HCT116 (cell line): ENCODE data around the gene BLCAP. TPM values are rescaled to one million over a fixed set of nuclear protein-coding genes. Genes with fewer than 3 reads are reported as not detected.
"Not testable (repeated sequence)": the region's sequence is repeated elsewhere in the genome, so short reads cannot be mapped to it uniquely, and the experiment has no call there.

Experiments used
- ATAC-seq: fragments of 200-7000 bp; cut with Tn5 transposase; 2 replicates; pipeline ENCODE4 v1.9.1; 2020; ENCODE audit warnings: mild to moderate bottlenecking, moderate library complexity
- BruUV-seq: library from RNA; stranded (reverse); fragments of 400-500 nt; replicated peaks from 2 replicates; lab custom pipeline; 2021; lab: Mats Ljungman, UMichigan
- CTCF ChIA-PET: fragments of 300-600 bp; sonication (Branson Sonifier 250); formaldehyde crosslinking; loops from one replicate; lab custom pipeline; 2021; ENCODE audit warnings: antibody characterized with exemption; lab: Charles Lee
- POLR2A ChIA-PET: fragments of 300-600, 350-600 bp; sonication (Branson Sonifier 250); formaldehyde crosslinking; loops from one replicate; lab custom pipeline; 2021; ENCODE audit warnings: antibody characterized with exemption; lab: Charles Lee
- RAD21 ChIA-PET, 2 experiments: fragments of 300-600 bp; sonication (Branson Sonifier 250); formaldehyde crosslinking; loops; one replicate each; lab custom pipeline; 2023; ENCODE audit warnings: low total read pairs in 2 of 2; ENCODE audit not compliant: uncharacterized antibody in 2 of 2, unreplicated experiment in 2 of 2, low non-redundant PET in 1 of 2; lab: Charles Lee
- DNase-seq: peaks from one replicate; pipeline ENCODE4 v3.0.0-alpha.2; 2010; ENCODE audit warnings: low read depth, low spot score
- H2AFZ ChIP-seq: fragments of 200-600 bp; shearing (Covaris generic), sonication (generic); 2 replicates; pipeline ENCODE4 v1.6.1; 2017; ENCODE audit warnings: low read depth, mixed run types, mixed read lengths, antibody characterized with exemption, low read length; ENCODE audit not compliant: poor library complexity, severe bottlenecking
- H3K27ac ChIP-seq: 2 replicates; pipeline ENCODE4 v1.5.1; 2012; ENCODE audit warnings: low read depth, low read length
- H3K27me3 ChIP-seq: fragments of 200-600 bp; sonication (generic); 2 replicates; pipeline ENCODE4 v1.6.1; 2016; ENCODE audit warnings: mixed run types, low read length, mixed read lengths; ENCODE audit not compliant: insufficient read depth
- H3K36me3 ChIP-seq, 2 experiments: fragments of 200-500 bp in 1 of 2; fragments of 200-600 bp in 1 of 2; sonication (Bioruptor generic) in 1 of 2; sonication (generic) in 1 of 2; 2 replicates each; pipeline versions ENCODE4 v1.5.1 to v1.6.1; 2014 to 2016; ENCODE audit warnings: low read length in 2 of 2, inconsistent platforms in 1 of 2, mixed read lengths in 1 of 2, mixed run types in 1 of 2; ENCODE audit not compliant: insufficient read depth in 2 of 2, control insufficient read depth in 1 of 2
- H3K4me1 ChIP-seq, 2 experiments: fragments of 200-600 bp in 1 of 2; sonication (generic) in 1 of 2; 2 replicates each; pipeline versions ENCODE4 v1.5.1 to v1.6.1; 2012 to 2017; ENCODE audit warnings: low read length in 2 of 2, inconsistent platforms in 1 of 2, mild to moderate bottlenecking in 1 of 2, mixed read lengths in 1 of 2, mixed run types in 1 of 2, moderate library complexity in 1 of 2; ENCODE audit not compliant: insufficient read depth in 2 of 2, control insufficient read depth in 1 of 2
- H3K4me2 ChIP-seq: fragments of 200-600 bp; sonication (generic); 2 replicates; pipeline ENCODE4 v1.6.1; 2017; ENCODE audit warnings: mixed run types, low read length, mixed read lengths
- H3K4me3 ChIP-seq, 2 experiments: fragments of 200-600 bp in 1 of 2; sonication (generic) in 1 of 2; replicated peaks in 1 of 2; 2 replicates each; pipeline ENCODE4 v1.5.1; 2011 to 2016; ENCODE audit warnings: low read length in 2 of 2, control low read depth in 1 of 2, low read depth in 1 of 2, mild to moderate bottlenecking in 1 of 2, mixed read lengths in 1 of 2, mixed run types in 1 of 2
- H3K79me2 ChIP-seq: fragments of 200-600 bp; sonication (generic); 2 replicates; pipeline ENCODE4 v1.6.1; 2017; ENCODE audit warnings: mild to moderate bottlenecking, mixed run types, low read length, moderate library complexity, mixed read lengths; ENCODE audit not compliant: insufficient read depth
- H3K9ac ChIP-seq: fragments of 200-600 bp; sonication (generic); 2 replicates; pipeline ENCODE4 v1.6.1; 2016; ENCODE audit warnings: low read length, mixed read lengths
- H3K9me2 ChIP-seq: fragments of 200-600 bp; sonication (generic), shearing (Covaris generic); 2 replicates; pipeline ENCODE4 v1.6.1; 2017; ENCODE audit warnings: mixed run types, mild to moderate bottlenecking, moderate library complexity; ENCODE audit not compliant: insufficient read depth
- H3K9me3 ChIP-seq, 2 experiments: fragments of 200-500 bp in 1 of 2; fragments of 200-600 bp in 1 of 2; sonication (Bioruptor generic) in 1 of 2; sonication (generic) in 1 of 2; 2 replicates each; pipeline ENCODE4 v1.6.1; 2014 to 2017; ENCODE audit warnings: low read length in 2 of 2, mixed read lengths in 2 of 2, inconsistent platforms in 1 of 2, low read depth in 1 of 2, mild to moderate bottlenecking in 1 of 2, mixed run types in 1 of 2, moderate library complexity in 1 of 2; ENCODE audit not compliant: control insufficient read depth in 1 of 2, insufficient read depth in 1 of 2
- H4K20me1 ChIP-seq: fragments of 200-600 bp; sonication (generic), shearing (Covaris generic); 2 replicates; pipeline ENCODE4 v1.6.1; 2017; ENCODE audit warnings: mixed run types, mild to moderate bottlenecking, moderate library complexity; ENCODE audit not compliant: insufficient read depth
- CEBPB ChIP-seq: IDR thresholded peaks from 2 replicates; pipeline ENCODE4 v1.6.1; 2012; ENCODE audit warnings: low read depth
- EGR1 ChIP-seq: IDR thresholded peaks from 2 replicates; pipeline ENCODE4 v1.6.1; 2012; ENCODE audit warnings: low read depth
- EZH2 ChIP-seq: fragments of 200-600 bp; sonication (generic); IDR thresholded peaks from 2 replicates; pipeline ENCODE4 v1.6.1; 2017; ENCODE audit warnings: antibody characterized with exemption, mixed run types
- EZH2phosphoT487 ChIP-seq: fragments of 200-600 bp; IDR thresholded peaks from 2 replicates; pipeline ENCODE4 v1.6.1; 2018; ENCODE audit warnings: antibody characterized with exemption, borderline replicate concordance
- FOSL1 ChIP-seq: IDR thresholded peaks from 2 replicates; pipeline ENCODE4 v1.6.1; 2012; ENCODE audit warnings: low read depth
- POLR2AphosphoS5 ChIP-seq: IDR thresholded peaks from 2 replicates; pipeline ENCODE4 v1.6.1; 2011; ENCODE audit warnings: mild to moderate bottlenecking, low read depth, low read length, moderate library complexity
- RAD21 ChIP-seq: IDR thresholded peaks from 2 replicates; pipeline ENCODE4 v1.6.1; 2012; ENCODE audit warnings: low read depth, mild to moderate bottlenecking
- SIN3A ChIP-seq: IDR thresholded peaks from 2 replicates; pipeline ENCODE4 v1.6.1; 2012; ENCODE audit warnings: low read depth
- SP1 ChIP-seq: IDR thresholded peaks from 2 replicates; pipeline ENCODE4 v1.6.1; 2012; ENCODE audit warnings: low read depth
- YY1 ChIP-seq: IDR thresholded peaks from 2 replicates; pipeline ENCODE4 v1.6.1; 2011; ENCODE audit warnings: low read length, low read depth, moderate library complexity, mild to moderate bottlenecking; ENCODE audit not compliant: insufficient replicate concordance; ENCODE audit errors: extremely low read depth
- ZFX ChIP-seq: fragments of 450-650 bp; IDR thresholded peaks from 2 replicates; pipeline ENCODE4 v1.6.1; 2017
- intact Hi-C: fragments of 100-400 bp; cut with micrococcal nuclease; formaldehyde crosslinking; loops from 2 replicates; pipeline ENCODE4 v1.10.0; 2022
- total RNA-seq: library from RNA; stranded (reverse); gene quantifications from one replicate; pipeline ENCODE4 v1.2.1, GENCODE V29; 2021; ENCODE audit not compliant: unreplicated experiment
- TF ChIP-seq, protein P1 (sequence below): IDR thresholded peaks from 2 replicates; pipeline ENCODE4 v1.6.1; 2012; ENCODE audit warnings: low read depth
- TF ChIP-seq, protein P2 (sequence below): IDR thresholded peaks from 2 replicates; pipeline ENCODE4 v1.6.1; 2012

BLCAP gene
- total RNA-seq, 1 experiment from 2014 or later = 27.5 TPM

DNA sequence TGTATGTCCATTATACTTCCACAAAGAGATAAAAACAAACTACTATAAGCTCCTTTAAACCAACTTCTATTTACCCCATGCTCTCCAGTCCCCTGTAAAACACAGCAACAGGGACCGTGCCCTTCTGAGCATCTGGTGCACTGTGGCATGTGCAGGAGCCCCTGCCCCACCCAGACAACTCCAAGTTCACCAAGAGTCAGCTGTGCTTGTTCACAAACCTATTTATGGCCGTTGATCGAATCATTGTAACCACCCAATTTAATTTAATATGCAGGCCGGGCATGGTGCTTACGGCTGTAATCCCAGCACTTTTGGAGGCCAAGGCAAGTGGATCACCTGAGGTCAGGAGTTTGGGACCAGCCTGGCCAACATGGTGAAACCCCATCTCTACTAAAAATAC is 13.7 kb upstream of the BLCAP start:
- no peaks in the 10 kb centered on the region for H3K27me3 ChIP-seq
- no peaks in the 10 kb centered on the region for H4K20me1 ChIP-seq
- no peak overlapping the region for H3K9ac ChIP-seq
- no peaks in the 10 kb centered on the region for H3K9me3 ChIP-seq
- ATAC-seq = no peak
- ChIA-PET CTCF (interaction anchor here (1.0 to 1.1 kb wide), 2 partner anchors 9 to 349 kb away, joined by 3 read pairs; no protein-coding TSS in a partner anchor), RAD21 (no interaction called here), POLR2A (no interaction called here)
- no peak for DNase-seq
- TF ChIP-seq FOSL1 = no peak
- H3K9me2 ChIP-seq = no peaks in the 10 kb centered on the region
- no peak overlapping the region for H3K4me2 ChIP-seq
- intact Hi-C loops = no loop called here
- H3K36me3 ChIP-seq = no peaks in the 10 kb centered on the region
- H3K27ac ChIP-seq = no peak overlapping the region
- H2AFZ ChIP-seq = no peak overlapping the region
- no peak overlapping the region for H3K4me3 ChIP-seq
- H3K4me1 ChIP-seq = no peaks in the 10 kb centered on the region
- H3K79me2 ChIP-seq = no peaks in the 10 kb centered on the region
- BruUV-seq = no TSS peak

DNA sequence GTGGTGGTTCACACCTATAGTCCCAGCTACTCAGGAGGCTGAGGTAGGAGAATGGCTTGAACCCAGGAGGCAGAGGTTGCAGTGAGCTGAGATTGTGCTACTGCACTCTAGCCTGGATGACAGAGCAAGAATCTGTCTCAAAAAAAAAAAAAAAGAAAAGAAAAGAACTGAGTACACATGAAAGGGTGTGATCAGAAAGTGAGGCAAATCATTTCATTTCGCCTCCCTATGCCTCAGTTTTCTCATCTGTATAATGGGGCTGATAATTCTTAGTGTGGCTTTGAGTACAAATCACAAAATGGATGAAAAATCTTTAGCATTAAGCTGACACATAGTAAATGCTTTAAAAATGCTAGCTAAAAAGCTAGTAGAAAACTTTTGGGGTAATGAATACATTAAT is 13.2 kb upstream of the BLCAP start:
- RAD21 ChIA-PET, intact Hi-C loops, BruUV-seq, POLR2A ChIA-PET, H3K9me3 ChIP-seq, H3K36me3 ChIP-seq, H3K27me3 ChIP-seq, H4K20me1 ChIP-seq, H3K4me2 ChIP-seq, H3K27ac ChIP-seq, H3K4me1 ChIP-seq, H3K9ac ChIP-seq, H2AFZ ChIP-seq, ATAC-seq, H3K9me2 ChIP-seq, DNase-seq, H3K4me3 ChIP-seq, H3K79me2 ChIP-seq: not testable (repeated sequence)
- CTCF ChIA-PET = interaction anchor here (1.0 to 1.1 kb wide), 2 partner anchors 9 to 349 kb away, joined by 3 read pairs; no protein-coding TSS in a partner anchor

DNA sequence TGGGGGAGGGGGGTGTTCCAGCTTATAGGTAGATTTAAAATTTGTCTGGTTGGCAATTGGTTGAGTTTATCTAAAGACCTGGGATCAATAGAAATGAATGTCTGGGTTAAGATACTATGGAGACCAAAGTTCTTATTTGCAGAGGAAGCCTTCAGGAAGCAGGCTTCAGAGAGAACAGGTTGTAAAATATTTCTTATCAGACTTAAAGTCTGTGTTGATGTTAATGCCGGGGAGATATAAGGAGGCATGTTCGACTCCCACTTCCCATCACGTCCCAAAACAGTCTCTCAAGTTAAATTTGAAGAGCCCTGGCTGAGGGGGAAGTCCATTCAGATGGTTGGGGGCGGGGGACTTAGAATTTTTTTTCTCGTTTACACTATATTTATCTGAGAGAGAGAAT is 12.3 kb upstream of the BLCAP start:
- H3K36me3 ChIP-seq = no peaks in the 10 kb centered on the region
- H3K79me2 ChIP-seq = no peaks in the 10 kb centered on the region
- H2AFZ ChIP-seq = no peak overlapping the region
- no peak for ATAC-seq
- no TSS peak for BruUV-seq
- ChIA-PET POLR2A (no interaction called here), CTCF (no interaction called here), RAD21 (no interaction called here)
- intact Hi-C loops = no loop called here
- DNase-seq = no peak
- H3K4me3 ChIP-seq = no peak overlapping the region
- H3K4me1 ChIP-seq = no peaks in the 10 kb centered on the region
- no peaks in the 10 kb centered on the region for H3K9me3 ChIP-seq
- no peak overlapping the region for H3K9ac ChIP-seq
- no peaks in the 10 kb centered on the region for H3K9me2 ChIP-seq
- no peak overlapping the region for H3K4me2 ChIP-seq
- H3K27ac ChIP-seq = no peak overlapping the region
- H3K27me3 ChIP-seq = no peaks in the 10 kb centered on the region
- H4K20me1 ChIP-seq = no peaks in the 10 kb centered on the region
- TF ChIP-seq CEBPB (no peak), EZH2 (no peak), EGR1 (no peak), YY1 (no peak), RAD21 (no peak), SP1 (no peak), EZH2phosphoT487 (no peak), POLR2AphosphoS5 (no peak), SIN3A (no peak), ZFX (no peak)
- TF ChIP-seq, protein P1, sequence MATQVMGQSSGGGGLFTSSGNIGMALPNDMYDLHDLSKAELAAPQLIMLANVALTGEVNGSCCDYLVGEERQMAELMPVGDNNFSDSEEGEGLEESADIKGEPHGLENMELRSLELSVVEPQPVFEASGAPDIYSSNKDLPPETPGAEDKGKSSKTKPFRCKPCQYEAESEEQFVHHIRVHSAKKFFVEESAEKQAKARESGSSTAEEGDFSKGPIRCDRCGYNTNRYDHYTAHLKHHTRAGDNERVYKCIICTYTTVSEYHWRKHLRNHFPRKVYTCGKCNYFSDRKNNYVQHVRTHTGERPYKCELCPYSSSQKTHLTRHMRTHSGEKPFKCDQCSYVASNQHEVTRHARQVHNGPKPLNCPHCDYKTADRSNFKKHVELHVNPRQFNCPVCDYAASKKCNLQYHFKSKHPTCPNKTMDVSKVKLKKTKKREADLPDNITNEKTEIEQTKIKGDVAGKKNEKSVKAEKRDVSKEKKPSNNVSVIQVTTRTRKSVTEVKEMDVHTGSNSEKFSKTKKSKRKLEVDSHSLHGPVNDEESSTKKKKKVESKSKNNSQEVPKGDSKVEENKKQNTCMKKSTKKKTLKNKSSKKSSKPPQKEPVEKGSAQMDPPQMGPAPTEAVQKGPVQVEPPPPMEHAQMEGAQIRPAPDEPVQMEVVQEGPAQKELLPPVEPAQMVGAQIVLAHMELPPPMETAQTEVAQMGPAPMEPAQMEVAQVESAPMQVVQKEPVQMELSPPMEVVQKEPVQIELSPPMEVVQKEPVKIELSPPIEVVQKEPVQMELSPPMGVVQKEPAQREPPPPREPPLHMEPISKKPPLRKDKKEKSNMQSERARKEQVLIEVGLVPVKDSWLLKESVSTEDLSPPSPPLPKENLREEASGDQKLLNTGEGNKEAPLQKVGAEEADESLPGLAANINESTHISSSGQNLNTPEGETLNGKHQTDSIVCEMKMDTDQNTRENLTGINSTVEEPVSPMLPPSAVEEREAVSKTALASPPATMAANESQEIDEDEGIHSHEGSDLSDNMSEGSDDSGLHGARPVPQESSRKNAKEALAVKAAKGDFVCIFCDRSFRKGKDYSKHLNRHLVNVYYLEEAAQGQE = no peak
- TF ChIP-seq, protein P2, sequence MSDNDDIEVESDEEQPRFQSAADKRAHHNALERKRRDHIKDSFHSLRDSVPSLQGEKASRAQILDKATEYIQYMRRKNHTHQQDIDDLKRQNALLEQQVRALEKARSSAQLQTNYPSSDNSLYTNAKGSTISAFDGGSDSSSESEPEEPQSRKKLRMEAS = no peak
